DOHH2 (cell line): ENCODE data around the gene TUFT1.

Experiments
- H3F3A ChIP-seq: fragments of 200-600 bp; sonication (generic), shearing (Covaris generic); 2 replicates; pipeline ENCODE4 v1.6.0; 2016; ENCODE audit warnings: antibody characterized with exemption, mild to moderate bottlenecking; ENCODE audit not compliant: control insufficient read depth, insufficient read depth
- H3K27ac ChIP-seq: fragments of 200-600 bp; sonication (generic); 2 replicates; pipeline ENCODE4 v1.5.1; 2014; ENCODE audit warnings: low read depth, mild to moderate bottlenecking, low read length, moderate library complexity
- H3K27me3 ChIP-seq: fragments of 200-600 bp; sonication (generic); 2 replicates; pipeline ENCODE4 v1.6.1; 2014; ENCODE audit warnings: mild to moderate bottlenecking, low read length, mixed read lengths; ENCODE audit not compliant: control insufficient read depth
- H3K36me3 ChIP-seq: fragments of 200-600 bp; sonication (generic); 2 replicates; pipeline ENCODE4 v1.6.1; 2014; ENCODE audit warnings: mild to moderate bottlenecking, low read length, moderate library complexity, mixed read lengths; ENCODE audit not compliant: control insufficient read depth
- H3K4me1 ChIP-seq: fragments of 200-600 bp; sonication (generic); 2 replicates; pipeline ENCODE4 v1.6.1; 2014; ENCODE audit warnings: mild to moderate bottlenecking, low read length, mixed read lengths; ENCODE audit not compliant: control insufficient read depth
- H3K4me2 ChIP-seq: fragments of 200-600 bp; sonication (generic); 2 replicates; pipeline ENCODE4 v1.6.0; 2014; ENCODE audit warnings: mild to moderate bottlenecking, low read length, moderate library complexity
- H3K4me3 ChIP-seq: fragments of 200-600 bp; sonication (generic); 2 replicates; pipeline ENCODE4 v1.5.1; 2014; ENCODE audit warnings: mild to moderate bottlenecking, low read length, mixed read lengths
- H3K79me2 ChIP-seq: fragments of 200-600 bp; sonication (generic); 2 replicates; pipeline ENCODE4 v1.6.1; 2014; ENCODE audit warnings: mild to moderate bottlenecking, low read length, mixed read lengths; ENCODE audit not compliant: control insufficient read depth
- H3K9me2 ChIP-seq: fragments of 200-600 bp; sonication (generic); replicated peaks from 2 replicates; pipeline ENCODE4 v1.6.1; 2014; ENCODE audit warnings: mild to moderate bottlenecking, low read length, mixed read lengths; ENCODE audit not compliant: control insufficient read depth
- H3K9me3 ChIP-seq: fragments of 200-600 bp; sonication (generic); 2 replicates; pipeline ENCODE4 v1.6.1; 2014; ENCODE audit warnings: antibody characterized with exemption, low read length, mixed read lengths; ENCODE audit not compliant: control insufficient read depth, insufficient read depth
- H4K20me1 ChIP-seq: fragments of 200-600 bp; sonication (generic); 2 replicates; pipeline ENCODE4 v1.6.0; 2014; ENCODE audit warnings: low read depth, mild to moderate bottlenecking, antibody characterized with exemption, low read length, moderate library complexity; ENCODE audit not compliant: control insufficient read depth, insufficient read depth
- CTCF ChIP-seq: fragments of 200-600 bp; sonication (generic); IDR thresholded peaks from one replicate; pipeline ENCODE4 v1.5.1; 2014; ENCODE audit warnings: antibody characterized with exemption, mild to moderate bottlenecking, low read depth, low read length; ENCODE audit not compliant: poor library complexity, severe bottlenecking
- EZH2phosphoT487 ChIP-seq: fragments of 200-600 bp; sonication (generic); IDR thresholded peaks from 2 replicates; pipeline ENCODE4 v1.6.1; 2017; ENCODE audit warnings: borderline replicate concordance, mild to moderate bottlenecking, antibody characterized with exemption, low read length, moderate library complexity, mixed read lengths

TUFT1 gene

GRCh38 chr1:151611832-151612500, 71.9 kb downstream of the TUFT1 start, which contains the start of gene SNX27:
Gene SNX27 (plus strand): TSS chr1:151612050. CDS start chr1:151612202, 152 bp downstream.
- no peaks in the 10 kb centered on the region for H3K9me3 ChIP-seq
- H3K9me2 ChIP-seq = no peaks in the 10 kb centered on the region
- 0 out of 2 replicates have a peak, but pooled peaks cover 2% of the 10 kb centered on the region for H3K27me3 ChIP-seq
- peaks cover 3% of the 10 kb centered on the region for H3K36me3 ChIP-seq
- H3K4me2 ChIP-seq = peak within 1 kb of the TSS; percentile 99
- no peak within 1 kb of the TSS; the same call in 1 of the 2 replicates for H3K27ac ChIP-seq
- peaks cover 18% of the 10 kb centered on the region for H3K4me1 ChIP-seq
- TF ChIP-seq CTCF = no peak
- H3K79me2 ChIP-seq = peaks cover 45% of the 10 kb centered on the region
- no peaks in the 10 kb centered on the region; the same call in 1 of the 2 replicates for H3F3A ChIP-seq
- H3K4me3 ChIP-seq = peak within 1 kb of the TSS; percentile 98
- 0 out of 2 replicates have a peak, but pooled peaks cover 3% of the 10 kb centered on the region for H4K20me1 ChIP-seq

DNA sequence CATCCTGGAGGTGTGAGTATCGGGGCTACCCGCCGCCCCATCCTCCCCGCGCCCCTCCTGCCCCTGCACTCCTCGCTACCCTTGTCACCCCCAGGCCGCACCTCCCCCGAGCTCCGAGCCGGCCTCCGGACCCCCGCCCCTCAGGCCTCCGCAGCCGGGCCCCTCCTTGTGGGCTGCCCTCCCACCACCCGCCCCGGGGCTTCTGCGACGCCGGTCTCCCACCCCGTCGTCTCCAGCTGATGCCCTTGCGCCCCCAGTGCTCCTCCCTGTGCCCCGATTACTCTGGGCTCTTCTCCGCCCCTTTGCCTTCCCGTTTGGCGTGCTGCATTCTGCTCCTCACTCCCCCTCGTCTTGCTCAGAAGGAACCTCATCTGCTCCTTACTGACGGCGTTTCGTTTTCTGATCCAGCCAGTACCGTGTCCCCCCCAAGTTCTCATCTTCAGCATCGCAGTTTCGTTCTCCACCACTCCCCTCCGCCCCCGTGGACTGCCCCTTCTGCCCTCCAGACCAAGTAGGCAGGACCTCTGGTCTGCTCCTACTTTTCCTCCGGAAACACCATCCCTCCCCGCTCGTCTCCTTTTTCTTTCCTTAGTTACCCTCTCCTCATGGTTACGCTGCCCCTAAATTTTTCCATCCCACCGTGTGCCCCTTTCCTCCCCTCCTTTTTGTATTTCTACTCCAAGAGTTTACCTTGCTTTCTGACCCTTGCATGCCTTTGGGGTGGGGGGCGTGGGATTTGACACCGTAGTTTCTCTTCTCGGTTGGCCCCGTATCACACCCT, 72.6 kb downstream of the TUFT1 start:
- Histone ChIP-seq H4K20me1 (0 out of 2 replicates have a peak, but pooled peaks cover 3% of the 10 kb centered on the region), H3K4me3 (peak overlapping the region; percentile 98), H3F3A (no peaks in the 10 kb centered on the region; the same call in 1 of the 2 replicates), H3K4me1 (peaks cover 18% of the 10 kb centered on the region), H3K9me3 (no peaks in the 10 kb centered on the region), H3K27ac (no peak overlapping the region), H3K9me2 (no peaks in the 10 kb centered on the region), H3K36me3 (peaks cover 3% of the 10 kb centered on the region), H3K79me2 (peaks cover 49% of the 10 kb centered on the region), H3K27me3 (no peaks in the 10 kb centered on the region), H3K4me2 (peak overlapping the region; percentile 99)
- TF ChIP-seq EZH2phosphoT487 = no peak
- TF ChIP-seq CTCF = no peak

GRCh38 chr1:151613282-151613780, 73.2 kb downstream of the TUFT1 start:
- Histone ChIP-seq H3K4me3 (peak overlapping the region; percentile 98), H3K27me3 (no peaks in the 10 kb centered on the region), H3K79me2 (peaks cover 53% of the 10 kb centered on the region), H3K4me1 (peaks cover 18% of the 10 kb centered on the region), H3K4me2 (peak overlapping the region; percentile 99), H3K9me3 (no peaks in the 10 kb centered on the region), H3F3A (no peaks in the 10 kb centered on the region; the same call in 1 of the 2 replicates), H3K9me2 (no peaks in the 10 kb centered on the region), H3K36me3 (peaks cover 3% of the 10 kb centered on the region), H3K27ac (no peak overlapping the region), H4K20me1 (0 out of 2 replicates have a peak, but pooled peaks cover 3% of the 10 kb centered on the region)
- TF ChIP-seq EZH2phosphoT487 (no peak), CTCF (no peak)
